GM18499 (cell line): ENCODE data around the gene ZSWIM5.
"Not testable (repeated sequence)": the region's sequence is repeated elsewhere in the genome, so short reads cannot be mapped to it uniquely, and the experiment has no call there.

Experiments
- ATAC-seq: cut with Tn5 transposase; IDR thresholded peaks from one replicate; pipeline ENCODE4 v1.9.1; 2021; ENCODE audit warnings: moderate number of reproducible peaks; ENCODE audit not compliant: insufficient read depth, unreplicated experiment

The ZSWIM5 gene

GRCh38 chr1:45101528-45101927 is 104.9 kb downstream of the ZSWIM5 start:
- ATAC-seq: not testable (repeated sequence)

- no peak for ATAC-seq
Measured at GRCh38 chr1:45097944-45098343, 108.5 kb downstream of the ZSWIM5 start.

GRCh38 chr1:45097079-45097478 is 109.3 kb downstream of the ZSWIM5 start:
- ATAC-seq: no peak

GRCh38 chr1:45095450-45095849 is 111.0 kb downstream of the ZSWIM5 start:
- no peak for ATAC-seq

- ATAC-seq: not testable (repeated sequence)
Measured at GRCh38 chr1:45094371-45094770, 112.0 kb downstream of the ZSWIM5 start.

GRCh38 chr1:45093334-45093733 is 113.1 kb downstream of the ZSWIM5 start:
- ATAC-seq: no peak

GRCh38 chr1:45089711-45090110 is 116.7 kb downstream of the ZSWIM5 start:
- ATAC-seq: no peak

GRCh38 chr1:45084562-45084961 is 121.8 kb downstream of the ZSWIM5 start:
- ATAC-seq: no peak

GRCh38 chr1:45079533-45079932 is 126.9 kb downstream of the ZSWIM5 start:
- no peak for ATAC-seq

- ATAC-seq: not testable (repeated sequence)
Measured at GRCh38 chr1:45076959-45077358, 129.4 kb downstream of the ZSWIM5 start.

GRCh38 chr1:45071567-45071966 is 134.8 kb downstream of the ZSWIM5 start:
- ATAC-seq: no peak

GRCh38 chr1:45067806-45068205 is 138.6 kb downstream of the ZSWIM5 start:
- ATAC-seq: no peak

GRCh38 chr1:45065083-45065482 is 141.3 kb downstream of the ZSWIM5 start:
- no peak for ATAC-seq

- ATAC-seq: not testable (repeated sequence)
Measured at GRCh38 chr1:45062463-45062862, 143.9 kb downstream of the ZSWIM5 start.

- ATAC-seq: no peak
Measured at GRCh38 chr1:45059829-45060228, 146.6 kb downstream of the ZSWIM5 start.

- ATAC-seq: no peak
Measured at GRCh38 chr1:45057542-45057941, 148.9 kb downstream of the ZSWIM5 start.

- no peak for ATAC-seq
Measured at GRCh38 chr1:45051005-45051772, 155.2 kb downstream of the ZSWIM5 start.

- ATAC-seq: no peak
Measured at GRCh38 chr1:45047032-45047431, 159.4 kb downstream of the ZSWIM5 start.

- ATAC-seq: no peak
Measured at GRCh38 chr1:45044916-45045315, 161.5 kb downstream of the ZSWIM5 start.

GRCh38 chr1:45043094-45043493 is 163.3 kb downstream of the ZSWIM5 start:
- ATAC-seq: no peak

GRCh38 chr1:45040297-45040696 is 166.1 kb downstream of the ZSWIM5 start:
- ATAC-seq: no peak

- no peak for ATAC-seq
Measured at GRCh38 chr1:45038661-45039364, 167.6 kb downstream of the ZSWIM5 start.
